A549 (cell line): Measurements from ENCODE around the gene GMDS. TPM values are rescaled to one million over a fixed set of nuclear protein-coding genes. Genes with fewer than 3 reads are reported as not detected.

Experiments used
- ATAC-seq, 2 experiments: fragments of 200-7000 bp in 1 of 2; fragments of >200 bp in 1 of 2; cut with Nextera tagmentation in 1 of 2; cut with Tn5 transposase in 1 of 2; 3 replicates each; pipeline versions ENCODE4 v1.8.0 to v1.9.1; 2018 to 2020; ENCODE audit warnings: mild to moderate bottlenecking in 1 of 2, moderate library complexity in 1 of 2
- CTCF ChIA-PET: fragments of 300-600 bp; sonication (Branson Sonifier 250); formaldehyde crosslinking; extraction: SDS; loops from one replicate; lab custom pipeline; 2021; ENCODE audit warnings: antibody characterized with exemption, inconsistent platforms; lab: Yijun Ruan, JAX
- POLR2A ChIA-PET: fragments of 350-600 bp; formaldehyde crosslinking; extraction: SDS; loops from one replicate; lab custom pipeline; 2021; ENCODE audit warnings: antibody characterized with exemption, inconsistent platforms; lab: Yijun Ruan, JAX
- DNase-seq, 2 experiments: peaks; one replicate each; pipeline versions ENCODE4 v3.0.0 to v3.0.0-alpha.2; 2011 to 2016; ENCODE audit warnings: low read depth in 1 of 2, low spot score in 1 of 2
- FAIRE-seq: peaks from 2 replicates; lab custom pipeline; 2011; peaks lifted over from hg19 to GRCh38; lab: Jason Lieb, UNC
- H3K27ac ChIP-seq, 2 experiments: fragments of >200 bp; sonication (Bioruptor Twin); formaldehyde crosslinking; 3 replicates each; pipeline ENCODE4 v1.5.1; 2016 to 2017
- H3K4me1 ChIP-seq: fragments of >200 bp; sonication (Bioruptor Twin); formaldehyde crosslinking; 3 replicates; pipeline ENCODE4 v1.6.1; 2016
- H3K4me2 ChIP-seq: fragments of >200 bp; sonication (Bioruptor Twin); formaldehyde crosslinking; 3 replicates; pipeline ENCODE4 v1.6.1; 2016
- H3K4me3 ChIP-seq: fragments of >200 bp; sonication (Bioruptor Twin); formaldehyde crosslinking; 3 replicates; pipeline ENCODE4 v1.5.1; 2016
- H3K9me3 ChIP-seq: fragments of >200 bp; sonication (Bioruptor Twin); formaldehyde crosslinking; 3 replicates; pipeline ENCODE4 v1.6.1; 2016
- CBX8 ChIP-seq: fragments of 200-600 bp; sonication (generic); IDR thresholded peaks from 2 replicates; pipeline ENCODE4 v1.6.1; 2016
- EP300 ChIP-seq, 2 experiments: fragments of >200 bp; sonication (Bioruptor Twin); formaldehyde crosslinking; IDR thresholded peaks; 2 replicates in 1 of 2; 3 replicates in 1 of 2; pipeline ENCODE4 v1.6.1; 2016 to 2017
- FOSB ChIP-seq: fragments of 250-450 bp; sonication (Bioruptor Pico); IDR thresholded peaks from 2 replicates; pipeline ENCODE4 v1.5.0; 2020; ENCODE audit warnings: mild to moderate bottlenecking, moderate library complexity
- HEYL ChIP-seq: fragments of 250-450 bp; sonication (Bioruptor Pico); IDR thresholded peaks from 2 replicates; pipeline ENCODE4 v1.8.0; 2021; ENCODE audit warnings: mild to moderate bottlenecking, moderate library complexity
- HOXA7 ChIP-seq: fragments of 250-450 bp; sonication (Bioruptor Pico); IDR thresholded peaks from 2 replicates; pipeline ENCODE4 v1.5.0; 2020; ENCODE audit warnings: mild to moderate bottlenecking, moderate library complexity
- HOXB13 ChIP-seq: fragments of 250-450 bp; sonication (Bioruptor Pico); IDR thresholded peaks from 2 replicates; pipeline ENCODE4 v1.5.0; 2020; ENCODE audit warnings: low read depth, mild to moderate bottlenecking, moderate library complexity
- JUNB ChIP-seq: fragments of >200 bp; sonication (Bioruptor Twin); formaldehyde crosslinking; IDR thresholded peaks from 2 replicates; pipeline ENCODE4 v1.6.1; 2016
- KDM1A ChIP-seq: fragments of 200-600 bp; sonication (generic); IDR thresholded peaks from 2 replicates; pipeline ENCODE4 v1.6.1; 2016; ENCODE audit warnings: low read depth, mild to moderate bottlenecking
- MAZ ChIP-seq: fragments of 150-350 bp; IDR thresholded peaks from 2 replicates; pipeline ENCODE4 v1.6.1; 2014; ENCODE audit warnings: antibody characterized with exemption, low read depth, low read length, borderline replicate concordance
- RARB ChIP-seq: fragments of 250-450 bp; sonication (Bioruptor Pico); IDR thresholded peaks from 2 replicates; pipeline ENCODE4 v1.8.0; 2021; ENCODE audit warnings: mild to moderate bottlenecking, moderate library complexity
- RFX5 ChIP-seq: fragments of 450-650 bp; IDR thresholded peaks from 2 replicates; pipeline ENCODE4 v1.7.1; 2014; ENCODE audit warnings: antibody characterized with exemption, mild to moderate bottlenecking, moderate library complexity
- RNF2 ChIP-seq: fragments of 200-600 bp; sonication (generic); IDR thresholded peaks from 2 replicates; pipeline ENCODE4 v1.6.1; 2016; ENCODE audit warnings: low read depth, mild to moderate bottlenecking, antibody characterized with exemption, moderate library complexity, borderline replicate concordance
- TP53 ChIP-seq: fragments of 250-450 bp; sonication (Bioruptor Pico); IDR thresholded peaks from 2 replicates; pipeline ENCODE4 v1.5.0; 2021; ENCODE audit warnings: mild to moderate bottlenecking, moderate library complexity
- WGBS: methylation state at CpG from one replicate; pipeline ENCODE4 v1.1.6; 2017; ENCODE audit errors: missing lambda C conversion rate; 5-methylcytosine and 5-hydroxymethylcytosine counted together
- polyA plus RNA-seq, 4 experiments: library from polyadenylated mRNA; depleted of rRNA in 3 of 4; stranded (reverse); fragments of >200 nt; fragmentation: RNase III in 1 of 4; extraction: RNeasy Plus Mini Kit Qiagen cat#74134 plus additional on column Dnase treatment in 1 of 4; gene quantifications; 2 replicates in 3 of 4; 3 replicates in 1 of 4; pipeline ENCODE4 v1.2.3, GENCODE V29; 2011 to 2017
- TF ChIP-seq, protein P1 (sequence below): fragments of >200 bp; sonication (Bioruptor Twin); formaldehyde crosslinking; IDR thresholded peaks from 3 replicates; pipeline ENCODE4 v1.5.1; 2016
- TF ChIP-seq, protein P2 (sequence below): fragments of 200-600 bp; sonication (generic); IDR thresholded peaks from 2 replicates; pipeline ENCODE4 v1.6.1; 2016; ENCODE audit warnings: antibody characterized with exemption, mild to moderate bottlenecking, moderate library complexity
- TF ChIP-seq, protein P3 (sequence below): IDR thresholded peaks from 2 replicates; pipeline ENCODE4 v1.6.1; 2012

GMDS gene
- polyA plus RNA-seq, 2 of the 4 experiments (the other 2 are of a cell fraction), result 9.9 to 12.4 TPM

DNA sequence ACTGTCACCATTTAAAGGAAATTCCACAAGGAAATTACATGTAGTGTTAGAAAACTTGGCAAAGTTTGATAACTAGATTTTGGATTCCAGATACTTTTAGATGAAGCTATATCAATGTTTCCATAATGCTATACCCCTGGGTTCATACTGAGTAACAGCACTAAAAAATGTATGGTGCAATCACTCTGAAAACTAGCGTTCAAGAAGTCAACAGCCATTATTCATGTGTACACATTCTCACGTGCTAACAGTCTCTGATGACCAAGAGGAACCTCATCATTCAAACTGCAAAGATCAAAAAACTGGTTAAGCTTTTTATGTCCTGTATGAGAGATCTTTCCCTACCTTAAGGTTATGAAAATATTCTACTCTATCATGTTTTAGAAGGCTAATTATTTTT is 197.6 kb downstream of the GMDS start:
- ChIA-PET CTCF (no interaction called here), POLR2A (no interaction called here)
- ATAC-seq, result no peak
- Histone ChIP-seq H3K4me3 (no peak overlapping the region), H3K4me1 (no peaks in the 10 kb centered on the region), H3K9me3 (no peaks in the 10 kb centered on the region), H3K27ac (no peak overlapping the region), H3K4me2 (no peak overlapping the region)
- DNase-seq, result no peak
- TF ChIP-seq, protein P1, sequence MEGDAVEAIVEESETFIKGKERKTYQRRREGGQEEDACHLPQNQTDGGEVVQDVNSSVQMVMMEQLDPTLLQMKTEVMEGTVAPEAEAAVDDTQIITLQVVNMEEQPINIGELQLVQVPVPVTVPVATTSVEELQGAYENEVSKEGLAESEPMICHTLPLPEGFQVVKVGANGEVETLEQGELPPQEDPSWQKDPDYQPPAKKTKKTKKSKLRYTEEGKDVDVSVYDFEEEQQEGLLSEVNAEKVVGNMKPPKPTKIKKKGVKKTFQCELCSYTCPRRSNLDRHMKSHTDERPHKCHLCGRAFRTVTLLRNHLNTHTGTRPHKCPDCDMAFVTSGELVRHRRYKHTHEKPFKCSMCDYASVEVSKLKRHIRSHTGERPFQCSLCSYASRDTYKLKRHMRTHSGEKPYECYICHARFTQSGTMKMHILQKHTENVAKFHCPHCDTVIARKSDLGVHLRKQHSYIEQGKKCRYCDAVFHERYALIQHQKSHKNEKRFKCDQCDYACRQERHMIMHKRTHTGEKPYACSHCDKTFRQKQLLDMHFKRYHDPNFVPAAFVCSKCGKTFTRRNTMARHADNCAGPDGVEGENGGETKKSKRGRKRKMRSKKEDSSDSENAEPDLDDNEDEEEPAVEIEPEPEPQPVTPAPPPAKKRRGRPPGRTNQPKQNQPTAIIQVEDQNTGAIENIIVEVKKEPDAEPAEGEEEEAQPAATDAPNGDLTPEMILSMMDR, result no peak
- TF ChIP-seq HOXA7 (CRISPR knock-in tag) (no peak), RNF2 (no peak), KDM1A (no peak), HEYL (no peak), FOSB (CRISPR knock-in tag) (no peak)
- TF ChIP-seq, protein P2, sequence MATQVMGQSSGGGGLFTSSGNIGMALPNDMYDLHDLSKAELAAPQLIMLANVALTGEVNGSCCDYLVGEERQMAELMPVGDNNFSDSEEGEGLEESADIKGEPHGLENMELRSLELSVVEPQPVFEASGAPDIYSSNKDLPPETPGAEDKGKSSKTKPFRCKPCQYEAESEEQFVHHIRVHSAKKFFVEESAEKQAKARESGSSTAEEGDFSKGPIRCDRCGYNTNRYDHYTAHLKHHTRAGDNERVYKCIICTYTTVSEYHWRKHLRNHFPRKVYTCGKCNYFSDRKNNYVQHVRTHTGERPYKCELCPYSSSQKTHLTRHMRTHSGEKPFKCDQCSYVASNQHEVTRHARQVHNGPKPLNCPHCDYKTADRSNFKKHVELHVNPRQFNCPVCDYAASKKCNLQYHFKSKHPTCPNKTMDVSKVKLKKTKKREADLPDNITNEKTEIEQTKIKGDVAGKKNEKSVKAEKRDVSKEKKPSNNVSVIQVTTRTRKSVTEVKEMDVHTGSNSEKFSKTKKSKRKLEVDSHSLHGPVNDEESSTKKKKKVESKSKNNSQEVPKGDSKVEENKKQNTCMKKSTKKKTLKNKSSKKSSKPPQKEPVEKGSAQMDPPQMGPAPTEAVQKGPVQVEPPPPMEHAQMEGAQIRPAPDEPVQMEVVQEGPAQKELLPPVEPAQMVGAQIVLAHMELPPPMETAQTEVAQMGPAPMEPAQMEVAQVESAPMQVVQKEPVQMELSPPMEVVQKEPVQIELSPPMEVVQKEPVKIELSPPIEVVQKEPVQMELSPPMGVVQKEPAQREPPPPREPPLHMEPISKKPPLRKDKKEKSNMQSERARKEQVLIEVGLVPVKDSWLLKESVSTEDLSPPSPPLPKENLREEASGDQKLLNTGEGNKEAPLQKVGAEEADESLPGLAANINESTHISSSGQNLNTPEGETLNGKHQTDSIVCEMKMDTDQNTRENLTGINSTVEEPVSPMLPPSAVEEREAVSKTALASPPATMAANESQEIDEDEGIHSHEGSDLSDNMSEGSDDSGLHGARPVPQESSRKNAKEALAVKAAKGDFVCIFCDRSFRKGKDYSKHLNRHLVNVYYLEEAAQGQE, result no peak
- no peak for FAIRE-seq
- WGBS, result 33% methylated on average over 2 of the region's 2 CpGs

DNA sequence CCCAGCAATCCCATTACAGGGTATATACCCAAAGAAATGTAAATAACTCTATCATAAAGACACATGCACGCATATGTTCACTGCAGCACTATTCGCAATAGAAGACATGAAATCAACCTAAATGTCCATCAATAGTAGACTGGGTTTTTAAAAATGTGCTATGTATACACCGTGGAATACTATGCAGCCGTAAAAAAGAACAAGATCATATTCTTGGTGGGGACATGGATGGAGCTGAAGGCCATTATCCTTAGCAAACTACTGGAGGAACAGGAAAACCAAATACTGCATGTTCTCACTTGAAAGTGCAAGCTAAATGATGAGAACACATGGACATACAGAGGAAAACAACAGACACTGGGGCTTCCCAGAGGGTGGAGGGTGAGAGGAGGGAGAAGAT is 201.2 kb downstream of the GMDS start:
- Histone ChIP-seq H3K9me3 (no peaks in the 10 kb centered on the region), H3K4me3 (no peak overlapping the region), H3K4me2 (no peak overlapping the region), H3K27ac (no peak overlapping the region), H3K4me1 (no peaks in the 10 kb centered on the region)
- 84% methylated on average over 4 of the region's 4 CpGs for WGBS
- DNase-seq (no peak), FAIRE-seq (no peak), ATAC-seq (no peak)
- TF ChIP-seq CBX8 (no peak), EP300 (IDR thresholded peaks at IDR 0.05) (no peak), RFX5 (no peak), RARB (CRISPR knock-in tag) (no peak)
- POLR2A ChIA-PET, result no interaction called here
- CTCF ChIA-PET, result no interaction called here

DNA sequence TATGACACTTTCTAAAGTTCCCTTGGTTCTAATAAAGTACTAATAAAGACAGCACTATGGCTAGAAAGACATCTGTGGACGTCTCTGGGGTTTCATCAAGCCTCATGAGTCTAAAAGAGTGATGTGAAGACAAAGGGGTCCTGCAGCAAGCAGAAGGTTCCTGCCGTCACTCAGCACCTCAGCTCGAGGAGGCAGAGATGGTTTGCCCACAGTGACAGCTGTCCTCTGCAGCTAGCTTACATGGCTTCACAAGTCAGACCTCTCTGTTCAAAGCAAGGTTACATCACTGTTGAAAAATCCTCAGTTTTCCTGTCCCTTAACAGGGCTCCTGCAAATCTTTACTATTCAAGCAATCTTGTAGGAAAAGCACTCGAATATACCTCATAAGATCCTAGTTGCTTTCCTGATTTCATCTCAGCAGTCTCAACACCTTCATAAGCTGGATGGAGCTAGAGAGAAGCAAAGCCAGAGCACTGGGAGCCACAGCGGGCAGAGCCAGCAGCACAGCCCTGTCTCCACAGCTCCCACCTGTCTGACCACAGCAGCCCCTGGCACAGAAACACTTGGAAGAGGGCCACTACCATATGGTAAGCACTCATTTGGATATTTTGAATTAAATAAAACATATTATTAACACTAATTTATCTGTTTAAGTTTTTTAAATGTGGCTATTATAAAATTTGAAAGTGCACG is 202.3 kb downstream of the GMDS start:
- ATAC-seq, result no peak
- no peaks in the 10 kb centered on the region for H3K4me1 ChIP-seq
- CTCF ChIA-PET, result interaction anchor here (1.1 kb wide), 1 partner anchor 20 kb away, joined by 3 read pairs; no protein-coding TSS in a partner anchor
- no peak for TF ChIP-seq HOXB13 (CRISPR knock-in tag)
- no peak for TF ChIP-seq MAZ
- TF ChIP-seq, protein P3, sequence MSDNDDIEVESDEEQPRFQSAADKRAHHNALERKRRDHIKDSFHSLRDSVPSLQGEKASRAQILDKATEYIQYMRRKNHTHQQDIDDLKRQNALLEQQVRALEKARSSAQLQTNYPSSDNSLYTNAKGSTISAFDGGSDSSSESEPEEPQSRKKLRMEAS, result no peak
- no peak for TF ChIP-seq JUNB
- TF ChIP-seq, protein P1, result no peak
- TF ChIP-seq CBX8, result no peak
- no peak for TF ChIP-seq FOSB (CRISPR knock-in tag)
- TF ChIP-seq TP53 (CRISPR knock-in tag), result no peak
- no peak for TF ChIP-seq KDM1A
- no peak for FAIRE-seq
- H3K4me3 ChIP-seq, result no peak overlapping the region
- POLR2A ChIA-PET, result no interaction called here
- no peak for DNase-seq
- no peaks in the 10 kb centered on the region for H3K9me3 ChIP-seq
- WGBS, result 72% methylated on average over 6 of the region's 6 CpGs
- no peak overlapping the region for H3K27ac ChIP-seq
- no peak overlapping the region for H3K4me2 ChIP-seq
